Measurements from ENCODE around the gene ETAA1. TPM values are rescaled to one million over a fixed set of nuclear protein-coding genes. Genes with fewer than 3 reads are reported as not detected.

ETAA1 gene
- total RNA-seq, 2 donors from 2014 or later: 14.5 to 14.6 TPM

GRCh38 chr2:67400560-67401485, 3.7 kb downstream of the ETAA1 start:
- Histone ChIP-seq H3K27me3 (replicated peaks; ENCODE audit: insufficient read depth) (no peaks in the 10 kb centered on the region), H3K9me3 (no peaks in the 10 kb centered on the region), H3K36me3 (no peaks in the 10 kb centered on the region), H3K4me1 (replicated peaks) (no peaks in the 10 kb centered on the region), H3K27ac (no peak overlapping the region), H3K4me3 (no peak overlapping the region)
- no peak for DNase-seq (ENCODE audit: low spot score)
- intact Hi-C loops (cut with DNase I): no loop called here
- TF ChIP-seq CTCF (IDR thresholded peaks at IDR 0.05) (no peak), POLR2AphosphoS5 (IDR thresholded peaks at IDR 0.05) (no peak), POLR2A (IDR thresholded peaks at IDR 0.05) (no peak)
- WGBS: 86% methylated on average over 4 of the region's 4 CpGs

GRCh38 chr2:67408346-67408745, 11.2 kb downstream of the ETAA1 start:
- H3K9me3 ChIP-seq: no peaks in the 10 kb centered on the region
- H3K27ac ChIP-seq: no peak overlapping the region
- no peaks in the 10 kb centered on the region for H3K27me3 ChIP-seq (replicated peaks; ENCODE audit: insufficient read depth)
- TF ChIP-seq POLR2AphosphoS5 (IDR thresholded peaks at IDR 0.05): no peak
- TF ChIP-seq CTCF (IDR thresholded peaks at IDR 0.05): no peak
- TF ChIP-seq POLR2A (IDR thresholded peaks at IDR 0.05): no peak
- DNase-seq (ENCODE audit: low spot score): no peak
- no peaks in the 10 kb centered on the region for H3K4me1 ChIP-seq (replicated peaks)
- H3K36me3 ChIP-seq: no peaks in the 10 kb centered on the region
- intact Hi-C loops (cut with DNase I): no loop called here
- H3K4me3 ChIP-seq: no peak overlapping the region

GRCh38 chr2:67412424-67412823, 15.3 kb downstream of the ETAA1 start:
- Histone ChIP-seq H3K36me3 (no peaks in the 10 kb centered on the region), H3K4me1 (replicated peaks) (no peaks in the 10 kb centered on the region), H3K27me3 (replicated peaks; ENCODE audit: insufficient read depth) (no peaks in the 10 kb centered on the region), H3K9me3 (no peaks in the 10 kb centered on the region), H3K4me3 (no peak overlapping the region), H3K27ac (no peak overlapping the region)
- no peak for TF ChIP-seq POLR2AphosphoS5 (IDR thresholded peaks at IDR 0.05)
- no peak for TF ChIP-seq POLR2A (IDR thresholded peaks at IDR 0.05)
- no peak for TF ChIP-seq CTCF (IDR thresholded peaks at IDR 0.05)
- DNase-seq (ENCODE audit: low spot score): no peak
- 91% methylated on average over 3 of the region's 3 CpGs for WGBS
- intact Hi-C loops (cut with DNase I): no loop called here

- H3K36me3 ChIP-seq: no peaks in the 10 kb centered on the region
- no peak overlapping the region for H3K4me3 ChIP-seq
- no peaks in the 10 kb centered on the region for H3K4me1 ChIP-seq (replicated peaks)
- whole genome bisulfite sequencing: 95% methylated on average over 2 of the region's 2 CpGs
- H3K27me3 ChIP-seq (replicated peaks; ENCODE audit: insufficient read depth): no peaks in the 10 kb centered on the region
- no peak overlapping the region for H3K27ac ChIP-seq
- TF ChIP-seq POLR2A (IDR thresholded peaks at IDR 0.05) (no peak), POLR2AphosphoS5 (IDR thresholded peaks at IDR 0.05) (no peak), CTCF (IDR thresholded peaks at IDR 0.05) (no peak)
- DNase-seq (ENCODE audit: low spot score): no peak
- H3K9me3 ChIP-seq: no peaks in the 10 kb centered on the region
- intact Hi-C loops (cut with DNase I): no loop called here
These were observed 17.7 kb downstream of the ETAA1 start for GRCh38 chr2:67414867-67415266.

GRCh38 chr2:67416136-67416535, 19.0 kb downstream of the ETAA1 start:
- no peaks in the 10 kb centered on the region for H3K9me3 ChIP-seq
- WGBS: 92% methylated on average over 1 of the region's 1 CpG
- H3K4me3 ChIP-seq: no peak overlapping the region

More at GRCh38 chr2:67416136-67416535, 19.0 kb downstream of the ETAA1 start:
- intact Hi-C loops (cut with DNase I): no loop called here
- H3K36me3 ChIP-seq: no peaks in the 10 kb centered on the region
- DNase-seq (ENCODE audit: low spot score): no peak
- H3K27me3 ChIP-seq (replicated peaks; ENCODE audit: insufficient read depth): no peaks in the 10 kb centered on the region
- TF ChIP-seq POLR2A (IDR thresholded peaks at IDR 0.05) (no peak), CTCF (IDR thresholded peaks at IDR 0.05) (no peak), POLR2AphosphoS5 (IDR thresholded peaks at IDR 0.05) (no peak)
- no peak overlapping the region for H3K27ac ChIP-seq
- H3K4me1 ChIP-seq (replicated peaks): no peaks in the 10 kb centered on the region

Data from prostate gland (tissue), 2 donors.